A673 (cell line): ENCODE measurements around the gene BCL2L1. TPM values are rescaled to one million over a fixed set of nuclear protein-coding genes. Genes with fewer than 3 reads are reported as not detected.

Experiments
- BruUV-seq: library from RNA; stranded (reverse); fragments of 400-500 nt; replicated peaks from 2 replicates; lab custom pipeline; 2021; lab: Mats Ljungman, UMichigan
- CTCF ChIA-PET: fragments of 300-600 bp; sonication (Branson Sonifier 250); formaldehyde crosslinking; loops from one replicate; lab custom pipeline; 2022; ENCODE audit warnings: antibody characterized with exemption; lab: Charles Lee
- POLR2A ChIA-PET: fragments of 300-600 bp; sonication (Branson Sonifier 250); formaldehyde crosslinking; loops from one replicate; lab custom pipeline; 2022; ENCODE audit warnings: antibody characterized with exemption; ENCODE audit not compliant: low non-redundant PET; lab: Charles Lee
- DNase-seq: peaks from one replicate; pipeline ENCODE4 v3.0.0-alpha.2; 2015; ENCODE audit warnings: low spot score
- H3K27ac ChIP-seq: fragments of 200-600 bp; sonication (generic); 2 replicates; pipeline ENCODE4 v1.5.1; 2016; ENCODE audit warnings: mixed run types, low read depth, mild to moderate bottlenecking, mixed read lengths, antibody characterized with exemption, low read length; ENCODE audit not compliant: poor library complexity, severe bottlenecking
- H3K27me3 ChIP-seq: fragments of 200-600 bp; sonication (generic); replicated peaks from 2 replicates; pipeline ENCODE4 v1.6.1; 2017; ENCODE audit warnings: mixed run types, low read depth, mild to moderate bottlenecking, mixed read lengths, antibody characterized with exemption, low read length; ENCODE audit not compliant: insufficient read depth, poor library complexity
- H3K36me3 ChIP-seq: fragments of 200-600 bp; sonication (generic); 2 replicates; pipeline ENCODE4 v1.6.1; 2016; ENCODE audit warnings: mixed run types, mild to moderate bottlenecking, mixed read lengths, antibody characterized with exemption, low read length; ENCODE audit not compliant: insufficient read depth, poor library complexity, severe bottlenecking
- H3K4me1 ChIP-seq: fragments of 200-600 bp; sonication (generic); 2 replicates; pipeline ENCODE4 v1.6.1; 2017; ENCODE audit warnings: mixed run types, mild to moderate bottlenecking, mixed read lengths, antibody characterized with exemption, low read length; ENCODE audit not compliant: insufficient read depth, poor library complexity, severe bottlenecking
- H3K4me3 ChIP-seq: fragments of 200-600 bp; sonication (generic); 2 replicates; pipeline ENCODE4 v1.5.1; 2016; ENCODE audit warnings: low read depth, mixed run types, mild to moderate bottlenecking, mixed read lengths, low read length; ENCODE audit not compliant: poor library complexity, severe bottlenecking
- H3K9me3 ChIP-seq: fragments of 200-600 bp; sonication (generic); 2 replicates; pipeline ENCODE4 v1.6.1; 2016; ENCODE audit warnings: mixed run types, low read depth, mild to moderate bottlenecking, mixed read lengths, antibody characterized with exemption, low read length; ENCODE audit not compliant: poor library complexity, severe bottlenecking
- EZH2 ChIP-seq: fragments of 200-600 bp; sonication (generic); IDR thresholded peaks from 2 replicates; pipeline ENCODE4 v1.6.1; 2017; ENCODE audit warnings: borderline replicate concordance, low read depth, mild to moderate bottlenecking, mixed read lengths, antibody characterized with exemption, low read length; ENCODE audit not compliant: poor library complexity, severe bottlenecking
- intact Hi-C: fragments of 100-400 bp; cut with micrococcal nuclease; formaldehyde crosslinking; loops from one replicate; pipeline ENCODE4 v1.10.0; 2022; ENCODE audit not compliant: unreplicated experiment
- total RNA-seq: library from RNA; stranded (reverse); gene quantifications from 2 replicates; pipeline ENCODE4 v1.2.3, GENCODE V29; 2021
- TF ChIP-seq, protein P1 (sequence below): fragments of 300-800, 200-600 bp; sonication (generic); conservative IDR thresholded peaks from 2 replicates; pipeline ENCODE4 v1.5.1; 2017; ENCODE audit warnings: low read depth, mild to moderate bottlenecking, antibody characterized with exemption, low read length, moderate library complexity, mixed read lengths

The BCL2L1 gene
- total RNA-seq, 1 experiment from 2014 or later = 47.8 TPM

DNA sequence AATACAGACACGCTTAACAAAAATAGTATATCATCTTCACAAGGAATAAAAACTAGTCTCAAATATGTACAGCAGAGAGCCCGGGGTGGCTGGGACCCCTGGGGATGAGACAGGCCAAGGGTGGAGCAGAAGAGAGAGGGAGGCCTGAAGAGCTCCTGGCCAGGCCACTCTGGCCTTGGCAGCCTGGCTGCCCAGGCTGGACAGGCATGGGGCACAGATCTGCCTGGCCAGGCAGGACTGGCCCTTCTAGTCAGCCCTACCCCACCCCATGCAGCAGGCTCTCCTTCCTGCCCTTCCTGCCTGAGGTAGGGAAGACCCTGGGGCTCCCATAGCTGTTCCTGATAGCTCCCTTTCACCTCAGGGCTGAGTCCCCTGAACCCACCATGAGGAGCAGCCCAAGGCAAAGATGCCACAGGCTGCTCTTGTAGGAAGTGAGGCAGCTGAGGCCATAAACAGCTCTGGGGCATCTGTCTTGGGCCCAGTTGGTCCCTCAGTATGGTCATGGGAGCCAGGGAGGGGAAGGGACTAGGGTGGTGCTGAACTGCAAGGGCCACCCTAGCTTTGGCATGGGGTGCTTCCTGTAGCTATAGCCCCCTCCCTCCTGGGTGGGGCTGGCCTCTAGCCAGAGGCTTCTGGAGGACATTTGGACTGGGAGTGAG lies 57.8 kb downstream of the BCL2L1 start:
- no peak overlapping the region for H3K4me3 ChIP-seq
- peaks cover 9% of the 10 kb centered on the region for H3K36me3 ChIP-seq
- intact Hi-C loops = no loop called here
- POLR2A ChIA-PET = interaction anchor here (1.1 kb wide), 1 partner anchor 30 kb away, joined by 4 read pairs; no protein-coding TSS in a partner anchor
- peaks cover 10% of the 10 kb centered on the region for H3K4me1 ChIP-seq
- H3K9me3 ChIP-seq = no peaks in the 10 kb centered on the region
- BruUV-seq = no TSS peak
- TF ChIP-seq, protein P1, sequence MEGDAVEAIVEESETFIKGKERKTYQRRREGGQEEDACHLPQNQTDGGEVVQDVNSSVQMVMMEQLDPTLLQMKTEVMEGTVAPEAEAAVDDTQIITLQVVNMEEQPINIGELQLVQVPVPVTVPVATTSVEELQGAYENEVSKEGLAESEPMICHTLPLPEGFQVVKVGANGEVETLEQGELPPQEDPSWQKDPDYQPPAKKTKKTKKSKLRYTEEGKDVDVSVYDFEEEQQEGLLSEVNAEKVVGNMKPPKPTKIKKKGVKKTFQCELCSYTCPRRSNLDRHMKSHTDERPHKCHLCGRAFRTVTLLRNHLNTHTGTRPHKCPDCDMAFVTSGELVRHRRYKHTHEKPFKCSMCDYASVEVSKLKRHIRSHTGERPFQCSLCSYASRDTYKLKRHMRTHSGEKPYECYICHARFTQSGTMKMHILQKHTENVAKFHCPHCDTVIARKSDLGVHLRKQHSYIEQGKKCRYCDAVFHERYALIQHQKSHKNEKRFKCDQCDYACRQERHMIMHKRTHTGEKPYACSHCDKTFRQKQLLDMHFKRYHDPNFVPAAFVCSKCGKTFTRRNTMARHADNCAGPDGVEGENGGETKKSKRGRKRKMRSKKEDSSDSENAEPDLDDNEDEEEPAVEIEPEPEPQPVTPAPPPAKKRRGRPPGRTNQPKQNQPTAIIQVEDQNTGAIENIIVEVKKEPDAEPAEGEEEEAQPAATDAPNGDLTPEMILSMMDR = no peak
- no peak for TF ChIP-seq EZH2
- H3K27me3 ChIP-seq = no peaks in the 10 kb centered on the region
- DNase-seq = no peak
- CTCF ChIA-PET = interaction anchor here (2.2 kb wide), 1 partner anchor 59 kb away, joined by 14 read pairs; no protein-coding TSS in a partner anchor
- H3K27ac ChIP-seq = no peak overlapping the region

GRCh38 chr20:31663838-31664695 lies 58.6 kb downstream of the BCL2L1 start:
- no peak for DNase-seq
- ChIA-PET CTCF (interaction anchor here (0.7 to 2.2 kb wide), 2 partner anchors 60 to 63 kb away, joined by 3 to 14 read pairs; no protein-coding TSS in a partner anchor), POLR2A (interaction anchor here (1.1 kb wide), 1 partner anchor 31 kb away, joined by 4 read pairs; no protein-coding TSS in a partner anchor)
- intact Hi-C loops = no loop called here
- Histone ChIP-seq H3K27me3 (no peaks in the 10 kb centered on the region), H3K4me3 (no peak overlapping the region), H3K9me3 (no peaks in the 10 kb centered on the region), H3K4me1 (peaks cover 10% of the 10 kb centered on the region), H3K27ac (no peak overlapping the region), H3K36me3 (peaks cover 9% of the 10 kb centered on the region)
- no TSS peak for BruUV-seq
- TF ChIP-seq EZH2 = no peak
- TF ChIP-seq, protein P1 = no peak

DNA sequence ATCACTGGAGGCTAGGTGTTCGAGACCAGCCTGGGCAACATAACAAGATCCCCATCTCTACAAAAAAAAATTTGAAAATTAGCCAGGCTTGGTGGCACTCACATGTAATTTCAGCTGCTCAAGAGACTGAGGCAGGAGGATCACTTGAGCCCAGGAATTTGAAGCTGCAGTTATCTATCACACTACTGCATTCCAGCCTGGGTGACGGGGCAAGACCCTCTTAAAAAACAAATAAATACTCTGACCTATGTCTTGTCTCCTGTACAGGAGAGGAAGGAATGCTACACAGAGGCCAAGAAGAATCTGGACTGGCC lies 59.2 kb downstream of the BCL2L1 start:
- CTCF ChIA-PET = interaction anchor here (2.2 kb wide), 1 partner anchor 60 kb away, joined by 14 read pairs; no protein-coding TSS in a partner anchor
- intact Hi-C loops = no loop called here

More for the DNA sequence above, 59.2 kb downstream of the BCL2L1 start:
- no peaks in the 10 kb centered on the region for H3K9me3 ChIP-seq
- POLR2A ChIA-PET = no interaction called here
- no peak overlapping the region for H3K4me3 ChIP-seq
- H3K36me3 ChIP-seq = peaks cover 9% of the 10 kb centered on the region
- no peak overlapping the region for H3K27ac ChIP-seq
- no peak for DNase-seq
- TF ChIP-seq EZH2 = no peak
- TF ChIP-seq, protein P1 = no peak
- H3K4me1 ChIP-seq = peaks cover 10% of the 10 kb centered on the region
- no peaks in the 10 kb centered on the region for H3K27me3 ChIP-seq
- no TSS peak for BruUV-seq
